Small intestine (tissue), 7 donors: Measurements from ENCODE around the gene NAV2. TPM values are rescaled to one million over a fixed set of nuclear protein-coding genes. Genes with fewer than 3 reads are reported as not detected.
A peak's percentile ranks its signal among the peaks of the same experiment; 100 is the strongest.
"Not testable (repeated sequence)": the region's sequence is repeated elsewhere in the genome, so short reads cannot be mapped to it uniquely, and the experiment has no call there.

ENCODE experiments used
- DNase-seq, 2 donors: peaks; one replicate each; pipeline versions ENCODE4 v3.0.0 to v3.0.0-alpha.2; 2013
- FAIRE-seq: peaks from 2 replicates; lab custom pipeline; 2012; peaks lifted over from hg19 to GRCh38; lab: Jason Lieb, UNC
- H3K27ac ChIP-seq, 3 donors: one replicate each; pipeline ENCODE4 v1.5.1; 2013; ENCODE audit warnings: low read length in 2 of 3, mild to moderate bottlenecking in 2 of 3, control low read depth in 1 of 3, inconsistent platforms in 1 of 3, low read depth in 1 of 3, moderate library complexity in 1 of 3
- H3K27me3 ChIP-seq, 3 donors: one replicate each; pipeline ENCODE4 v1.6.1; 2013; ENCODE audit warnings: low read length in 3 of 3, inconsistent platforms in 1 of 3; ENCODE audit not compliant: control insufficient read depth in 3 of 3, insufficient read depth in 3 of 3
- H3K36me3 ChIP-seq, 3 donors: one replicate each; pipeline ENCODE4 v1.6.1; 2013; ENCODE audit warnings: low read length in 3 of 3, inconsistent platforms in 1 of 3, low read depth in 1 of 3, mild to moderate bottlenecking in 1 of 3, moderate library complexity in 1 of 3; ENCODE audit not compliant: control insufficient read depth in 3 of 3, insufficient read depth in 2 of 3
- H3K4me1 ChIP-seq, 3 donors: one replicate each; pipeline ENCODE4 v1.6.1; 2013; ENCODE audit warnings: low read length in 2 of 3, inconsistent platforms in 1 of 3, low read depth in 1 of 3, mild to moderate bottlenecking in 1 of 3, moderate library complexity in 1 of 3; ENCODE audit not compliant: control insufficient read depth in 3 of 3, insufficient read depth in 2 of 3
- H3K4me3 ChIP-seq, 3 donors: one replicate each; pipeline ENCODE4 v1.5.1; 2013; ENCODE audit warnings: low read length in 3 of 3, control low read depth in 1 of 3, inconsistent platforms in 1 of 3, low read depth in 1 of 3, mild to moderate bottlenecking in 1 of 3, moderate library complexity in 1 of 3
- H3K9me3 ChIP-seq, 2 donors: one replicate each; pipeline ENCODE4 v1.6.1; 2013; ENCODE audit warnings: low read depth in 1 of 2, low read length in 1 of 2; ENCODE audit not compliant: control insufficient read depth in 2 of 2, insufficient read depth in 1 of 2
- WGBS, 3 donors: extraction: QIAGEN DNeasy Blood & Tissue Kit; methylation state at CpG; one replicate each; pipeline ENCODE4 v1.1.7; 2013; 5-methylcytosine and 5-hydroxymethylcytosine counted together
- polyA plus RNA-seq, 4 donors: library from polyadenylated mRNA; stranded (reverse) in 3 of 4; unstranded in 1 of 4; fragments of 200-250 nt in 3 of 4; fragments of 120-200 nt in 1 of 4; gene quantifications; one replicate each; pipeline versions ENCODE4 v1.2.1 to v1.2.3, GENCODE V29; 2013
- donor health status: healthy with polysubstance abuse.
- donor health status: control.
- donor health status: control.
- donor health status: Bipolar disorder and iron deficiency.
- donor health status: healthy.

Gene NAV2
- polyA plus RNA-seq, 4 donors = 1.6 to 6.5 (median 3.6) TPM

- not testable (repeated sequence) for H3K36me3 ChIP-seq, H3K27ac ChIP-seq, FAIRE-seq, H3K9me3 ChIP-seq, H3K4me3 ChIP-seq, H3K27me3 ChIP-seq, DNase-seq
- H3K4me1 ChIP-seq = peaks cover 0 to 34% (median 0%) of the 10 kb centered on the region in 3 donors
- WGBS, 3 donors = 89 to 100% (median 100%) methylated on average over 2 of the region's 2 CpGs
Measured at GRCh38 chr11:20006618-20007017, 294.0 kb downstream of the NAV2 start.

DNA sequence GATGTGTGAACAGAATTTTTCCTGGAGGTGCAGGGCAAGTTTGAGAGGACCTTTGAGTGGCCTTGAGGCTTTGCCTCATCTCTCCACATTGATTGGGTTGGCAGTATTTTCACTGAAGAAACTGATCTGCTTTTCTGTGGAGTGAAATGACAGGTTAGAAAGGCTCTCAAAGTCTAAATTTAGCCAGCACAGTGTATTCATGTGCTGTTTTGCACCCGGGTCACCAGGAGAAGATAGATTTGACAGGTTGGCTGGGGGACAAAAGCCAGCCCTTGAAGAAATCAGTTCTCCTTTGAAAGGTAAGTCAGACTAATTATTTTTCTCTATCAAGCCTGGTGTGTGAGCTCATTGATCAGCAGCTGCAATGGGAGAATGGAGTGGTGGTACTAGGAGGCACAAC lies 294.7 kb downstream of the NAV2 start:
- DNase-seq = no peak
- Histone ChIP-seq H3K9me3 (no peaks in the 10 kb centered on the region), H3K4me1 (peaks cover 0 to 30% (median 0%) of the 10 kb centered on the region in 3 donors), H3K4me3 (no peak overlapping the region), H3K36me3 (no peaks in the 10 kb centered on the region), H3K27me3 (no peaks in the 10 kb centered on the region), H3K27ac (no peak overlapping the region)
- FAIRE-seq = no peak
- 79 to 92% (median 82%) methylated on average over 1 of the region's 1 CpG for WGBS, 3 donors

DNA sequence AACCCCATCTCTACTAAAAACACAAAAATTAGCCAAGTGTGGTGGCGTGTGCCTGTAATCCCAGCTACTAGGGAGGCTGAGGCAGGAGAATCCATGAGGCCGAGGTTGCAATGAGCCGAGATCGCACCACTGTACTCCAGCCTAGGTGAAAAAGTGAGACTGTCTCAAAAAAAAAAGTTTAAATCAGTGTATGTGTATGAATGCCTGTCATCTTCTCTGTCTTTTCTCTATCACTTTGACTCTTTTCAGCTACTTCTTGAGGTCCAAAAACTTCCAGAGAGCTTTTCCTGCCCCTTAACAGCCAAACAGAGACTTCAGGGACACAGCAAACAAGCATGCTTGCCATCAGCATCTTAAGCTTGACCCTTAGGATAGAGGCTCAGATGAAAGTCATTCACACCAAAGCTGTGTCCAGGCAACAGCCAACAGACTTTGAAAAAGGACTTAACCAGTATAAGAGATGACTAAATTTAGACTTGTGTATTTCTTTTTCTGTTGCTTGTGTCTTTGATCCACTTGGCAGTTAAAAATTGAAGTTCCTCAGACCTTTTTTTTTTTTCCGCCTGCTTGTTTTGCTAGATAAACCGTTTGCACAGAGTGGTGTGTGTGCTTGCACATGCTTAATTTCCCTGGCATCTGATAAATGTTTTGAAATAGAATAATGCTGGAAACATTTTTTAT lies 295.7 kb downstream of the NAV2 start:
- no peaks in the 10 kb centered on the region for H3K36me3 ChIP-seq
- H3K4me3 ChIP-seq = no peak overlapping the region
- H3K9me3 ChIP-seq = no peaks in the 10 kb centered on the region
- FAIRE-seq (no peak), DNase-seq (no peak)
- H3K27me3 ChIP-seq = no peaks in the 10 kb centered on the region
- WGBS, 3 donors = 65 to 79% (median 76%) methylated on average over 6 of the region's 6 CpGs
- H3K4me1 ChIP-seq = peaks cover 0 to 27% (median 0%) of the 10 kb centered on the region in 3 donors
- no peak overlapping the region for H3K27ac ChIP-seq

DNA sequence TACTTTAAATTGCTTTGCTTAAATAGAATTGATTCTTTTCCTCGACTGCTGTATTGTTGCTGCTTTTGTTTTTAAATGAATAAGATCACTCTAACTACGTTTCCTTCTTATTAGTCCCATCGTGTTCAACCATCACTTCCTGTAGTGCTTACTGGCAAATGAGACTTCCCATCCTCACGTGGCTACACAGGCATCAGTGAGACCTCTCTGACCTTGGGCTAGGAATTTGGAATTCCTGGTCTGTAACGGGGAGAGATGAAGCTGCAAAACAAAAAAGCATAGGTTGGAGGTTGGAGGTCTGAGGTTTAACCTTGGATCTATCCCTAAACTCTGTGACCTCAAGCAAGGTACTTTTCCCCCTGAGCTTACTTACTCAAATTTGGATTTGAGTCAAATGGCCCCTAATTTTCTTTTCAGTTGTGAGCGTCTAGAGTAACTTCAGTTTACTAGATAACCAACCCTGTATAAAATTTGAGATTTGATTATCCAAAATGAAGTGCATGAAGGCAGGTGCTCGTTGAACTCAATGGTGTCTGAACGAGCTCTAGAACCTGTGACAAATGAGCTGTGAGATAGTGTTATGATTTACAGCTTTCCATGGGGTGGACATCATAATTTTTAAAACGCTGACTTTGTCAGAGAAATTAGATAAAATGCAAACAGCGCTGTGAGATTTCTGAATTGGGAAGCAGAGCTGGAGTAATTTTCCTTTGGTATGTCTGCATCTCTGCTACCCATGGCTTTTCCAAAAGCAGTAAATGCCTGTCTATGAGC lies 296.4 kb downstream of the NAV2 start:
- FAIRE-seq = no peak
- Histone ChIP-seq H3K27ac (no peak overlapping the region), H3K36me3 (no peaks in the 10 kb centered on the region), H3K27me3 (no peaks in the 10 kb centered on the region), H3K4me1 (peaks cover 0 to 28% (median 0%) of the 10 kb centered on the region in 3 donors), H3K4me3 (no peak overlapping the region), H3K9me3 (no peaks in the 10 kb centered on the region)
- no peak for DNase-seq
- 54 to 67% (median 55%) methylated on average over 10 of the region's 10 CpGs for WGBS, 3 donors

DNA sequence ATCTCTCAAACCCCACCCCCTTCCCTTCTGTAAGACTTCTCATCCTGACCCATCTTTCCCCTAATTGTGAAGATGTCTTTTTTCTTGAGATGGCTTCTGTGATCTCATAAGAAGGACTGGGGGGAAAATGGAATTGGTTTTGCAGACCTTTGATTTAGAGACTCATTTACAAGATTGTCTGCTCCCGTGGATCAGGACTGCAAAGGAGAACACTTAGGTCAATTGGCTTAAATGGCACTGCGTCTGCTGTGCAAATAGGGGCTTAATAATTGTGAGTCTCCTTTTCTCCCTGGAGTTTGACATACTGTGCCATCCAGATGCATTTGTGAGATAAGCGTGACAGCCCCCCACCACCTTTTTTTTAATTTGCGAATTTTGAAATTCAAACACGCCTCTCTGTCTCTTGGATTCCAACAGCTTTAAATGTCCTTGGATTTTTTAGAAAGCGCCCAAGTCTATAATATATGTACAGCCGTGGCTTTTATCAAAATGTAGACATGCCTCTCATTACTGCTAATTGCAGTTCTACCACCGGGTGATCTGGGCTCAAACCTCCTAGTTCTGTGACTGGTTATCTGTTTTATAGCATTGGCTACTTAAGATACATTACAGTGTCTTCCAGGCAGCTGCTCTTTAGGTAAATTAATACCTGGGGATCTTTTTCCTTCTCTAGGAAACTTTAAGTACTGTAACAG lies 297.7 kb downstream of the NAV2 start:
- DNase-seq (no peak), FAIRE-seq (no peak)
- no peak overlapping the region for H3K4me3 ChIP-seq
- H3K9me3 ChIP-seq = no peaks in the 10 kb centered on the region
- no peaks in the 10 kb centered on the region for H3K27me3 ChIP-seq
- H3K36me3 ChIP-seq = no peaks in the 10 kb centered on the region
- H3K4me1 ChIP-seq = peaks cover 0 to 31% (median 0%) of the 10 kb centered on the region in 3 donors
- no peak overlapping the region for H3K27ac ChIP-seq
- WGBS, 3 donors = 71 to 83% (median 75%) methylated on average over 8 of the region's 8 CpGs

GRCh38 chr11:20010851-20011225 lies 298.2 kb downstream of the NAV2 start:
- no peak for FAIRE-seq
- Histone ChIP-seq H3K4me3 (no peak overlapping the region), H3K36me3 (no peaks in the 10 kb centered on the region), H3K27ac (no peak overlapping the region), H3K9me3 (no peaks in the 10 kb centered on the region), H3K27me3 (no peaks in the 10 kb centered on the region), H3K4me1 (peaks cover 0 to 31% (median 0%) of the 10 kb centered on the region in 3 donors)
- WGBS, 3 donors = 84 to 95% (median 92%) methylated on average over 3 of the region's 3 CpGs
- no peak for DNase-seq

GRCh38 chr11:20011307-20011951 lies 298.8 kb downstream of the NAV2 start:
- Histone ChIP-seq H3K4me3 (no peak overlapping the region), H3K4me1 (peaks cover 0 to 31% (median 0%) of the 10 kb centered on the region in 3 donors), H3K9me3 (no peaks in the 10 kb centered on the region), H3K27ac (no peak overlapping the region), H3K36me3 (no peaks in the 10 kb centered on the region), H3K27me3 (no peaks in the 10 kb centered on the region)
- 60 to 71% (median 62%) methylated on average over 5 of the region's 5 CpGs for WGBS, 3 donors
- no peak for FAIRE-seq
- DNase-seq = peak in 1 of 2 donors; percentile 51
